ENCODE measurements around the gene CXXC5.
"Not testable (repeated sequence)": the region's sequence is repeated elsewhere in the genome, so short reads cannot be mapped to it uniquely, and the experiment has no call there.

Gene CXXC5

DNA sequence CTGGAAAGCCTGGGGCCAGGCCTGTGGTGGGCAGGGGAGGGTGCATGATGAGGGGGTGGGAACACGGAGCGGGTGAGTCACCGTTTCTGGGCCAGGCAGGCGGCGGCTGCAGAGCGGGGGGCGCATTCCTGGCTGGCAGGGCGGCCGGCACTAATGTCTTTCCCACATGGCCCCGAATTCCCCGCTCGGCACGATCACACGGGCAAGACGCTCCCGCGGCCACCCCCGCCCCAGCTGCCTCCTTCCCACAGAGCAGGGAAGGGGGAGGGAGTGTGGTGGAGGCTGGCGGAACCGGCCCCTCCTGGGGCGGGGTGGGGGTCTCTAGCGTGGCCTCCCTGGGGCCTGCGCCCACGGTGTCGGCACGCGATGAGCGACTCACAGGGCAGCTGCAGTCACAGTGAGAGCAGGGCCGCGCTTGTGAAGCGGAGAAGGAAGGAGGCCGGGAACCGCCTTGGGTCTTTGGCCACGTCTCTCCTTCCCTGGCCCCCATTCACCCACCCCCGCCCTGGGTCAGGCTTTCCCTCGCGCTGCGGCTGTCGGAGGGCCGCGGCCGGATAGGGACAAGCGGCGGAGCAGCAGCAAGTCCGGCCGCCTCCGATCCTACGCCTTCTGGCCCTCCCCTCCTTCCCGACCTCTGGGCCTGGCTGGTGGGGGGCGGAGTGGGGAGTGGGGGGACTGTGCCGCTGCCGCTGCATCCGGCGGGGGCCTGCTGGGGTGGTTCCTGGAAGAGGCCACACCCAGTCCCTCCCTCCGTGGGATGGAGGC is 48.9 kb downstream of the CXXC5 start:
- peak; percentile 29 for DNase-seq

DNA sequence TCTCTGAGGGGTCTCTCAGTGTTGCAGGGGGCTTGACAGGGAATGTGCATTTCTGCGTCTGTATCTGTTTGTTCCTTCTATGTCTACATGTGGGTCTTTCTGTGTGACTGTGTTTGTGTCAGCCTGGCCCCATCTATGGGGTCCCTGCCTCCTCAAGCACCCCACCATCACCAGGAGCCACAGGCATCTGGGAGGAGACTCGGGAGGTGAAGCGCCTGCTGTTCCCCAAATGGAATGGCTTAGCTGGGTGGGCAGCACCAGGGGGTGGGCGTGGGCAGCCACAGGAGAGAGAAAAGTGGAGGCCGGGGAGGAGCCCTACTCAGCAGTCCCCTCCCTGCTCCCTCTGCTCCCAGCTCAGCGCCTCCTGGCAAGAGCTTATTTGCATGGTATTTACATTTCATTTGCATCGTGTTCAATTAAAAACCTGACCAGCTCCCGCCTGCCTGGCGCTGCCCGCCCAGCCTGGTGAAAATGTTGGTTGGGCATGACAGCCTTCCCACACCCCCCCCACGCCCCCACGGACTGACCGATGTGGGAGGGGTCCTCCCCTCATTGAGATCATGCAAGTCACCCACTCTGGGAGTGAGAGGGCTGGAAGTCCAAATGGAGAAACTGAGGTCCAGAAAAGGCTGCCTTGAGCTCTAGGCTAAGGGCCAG is 50.5 kb downstream of the CXXC5 start:
- DNase-seq, result no peak

DNA sequence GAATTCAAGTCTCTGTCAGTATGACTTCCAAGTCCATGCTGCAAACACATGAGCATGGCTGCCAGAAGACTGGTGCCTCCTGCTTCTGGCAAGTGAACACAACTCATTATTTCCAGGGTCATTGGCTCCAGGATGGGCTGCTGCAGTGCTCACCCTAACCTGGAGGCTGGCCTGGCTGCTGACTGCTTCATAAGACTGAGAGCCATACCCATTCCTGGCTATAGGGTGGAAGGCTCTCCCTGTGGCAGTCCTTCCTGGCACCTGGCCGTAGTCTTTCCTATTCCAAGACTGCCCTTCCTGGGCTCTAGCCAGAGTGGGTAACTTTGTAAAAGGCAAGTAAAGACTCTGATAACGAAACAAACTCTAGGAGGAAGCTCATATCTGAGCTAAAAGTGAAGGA is 51.2 kb downstream of the CXXC5 start:
- DNase-seq, result no peak

DNA sequence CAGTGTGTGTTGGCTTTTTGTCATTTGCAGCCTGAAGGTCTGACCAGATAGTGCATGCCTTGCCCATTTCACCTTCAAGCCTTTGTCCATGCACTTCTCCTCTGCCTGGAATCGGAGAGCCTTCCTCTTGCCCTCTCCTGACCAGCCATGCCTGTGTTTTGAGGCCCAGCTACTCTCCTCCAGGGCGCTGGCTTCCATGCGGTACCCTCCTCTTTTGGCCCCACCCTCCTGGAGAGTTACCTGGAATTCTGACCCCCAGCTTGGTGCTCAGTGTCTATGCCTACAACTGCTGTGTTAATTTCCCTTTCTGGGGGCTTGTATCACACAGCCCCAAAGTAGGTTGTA is 52.5 kb downstream of the CXXC5 start:
- no peak for DNase-seq

DNA sequence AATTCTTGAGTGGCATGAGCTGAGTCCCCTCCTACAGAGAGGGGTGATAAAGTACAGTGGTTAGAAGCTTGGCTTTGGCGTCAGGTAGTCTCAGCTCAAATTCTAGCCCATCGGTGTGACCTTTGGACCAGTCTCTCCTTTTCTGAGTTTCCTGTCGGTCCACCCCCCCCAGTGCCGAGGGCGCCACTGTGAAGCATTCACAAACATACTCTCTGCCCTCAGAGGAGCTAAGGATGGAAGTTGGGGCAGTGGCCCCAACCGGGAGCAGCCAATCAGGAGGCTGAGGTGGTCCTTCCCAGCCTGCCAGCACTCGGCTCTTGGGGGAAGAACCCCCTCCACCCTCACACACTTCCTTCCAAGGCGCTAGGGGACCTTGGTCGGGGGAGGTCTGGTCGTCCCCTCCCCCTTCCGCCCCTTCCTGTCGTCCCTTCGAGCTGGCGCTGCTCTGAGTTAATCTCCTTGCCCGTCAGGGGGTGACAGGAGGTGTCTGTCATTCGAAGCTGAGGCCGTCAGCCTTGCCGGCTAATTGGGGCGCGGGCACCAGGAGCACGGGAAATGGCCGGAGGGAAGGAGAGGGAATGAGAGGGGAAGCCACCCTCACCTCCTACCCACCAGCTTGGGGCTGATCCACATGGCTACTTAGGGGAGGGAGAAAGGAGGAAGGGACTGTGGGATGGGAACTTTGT is 53.0 kb downstream of the CXXC5 start:
- no peak for DNase-seq

DNA sequence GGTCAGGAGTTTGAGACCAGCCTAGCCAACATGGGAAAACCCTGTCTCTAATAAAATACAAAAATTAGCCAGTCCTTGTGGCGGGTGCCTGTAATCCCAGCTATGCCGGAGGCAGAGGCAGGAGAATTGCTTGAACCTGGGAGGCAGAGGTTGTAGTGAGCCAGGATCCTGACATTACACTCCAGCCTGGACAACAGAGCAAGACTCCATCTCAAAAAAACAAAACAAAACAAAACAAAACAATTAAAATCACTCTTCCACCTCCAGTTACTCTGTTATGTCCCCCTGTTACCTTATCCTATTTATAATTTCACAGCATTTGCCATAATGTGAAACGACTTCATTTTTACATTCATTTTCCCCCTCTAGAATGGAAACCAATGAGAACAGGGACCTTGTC is 54.4 kb downstream of the CXXC5 start:
- DNase-seq, result no peak

DNA sequence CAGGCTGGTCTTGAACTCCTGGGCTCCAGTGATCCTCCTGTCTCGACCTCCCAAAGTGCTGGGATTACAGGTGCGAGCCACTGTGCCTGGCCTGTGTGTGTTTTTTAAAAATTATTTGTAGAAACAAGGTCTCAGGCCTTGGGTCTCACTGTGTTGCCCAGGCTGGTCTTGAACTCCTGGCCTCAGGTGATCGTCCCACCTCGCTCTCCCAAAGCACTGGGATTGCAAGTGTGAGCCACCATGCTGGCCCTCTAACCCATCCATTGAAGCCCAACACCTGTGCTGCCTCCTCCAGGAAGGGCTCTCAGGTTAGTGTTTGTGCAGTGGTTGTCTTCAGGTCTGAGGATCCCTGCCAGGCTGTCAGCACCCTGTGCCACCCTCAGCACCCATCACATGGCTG is 56.6 kb downstream of the CXXC5 start:
- no peak for DNase-seq

DNA sequence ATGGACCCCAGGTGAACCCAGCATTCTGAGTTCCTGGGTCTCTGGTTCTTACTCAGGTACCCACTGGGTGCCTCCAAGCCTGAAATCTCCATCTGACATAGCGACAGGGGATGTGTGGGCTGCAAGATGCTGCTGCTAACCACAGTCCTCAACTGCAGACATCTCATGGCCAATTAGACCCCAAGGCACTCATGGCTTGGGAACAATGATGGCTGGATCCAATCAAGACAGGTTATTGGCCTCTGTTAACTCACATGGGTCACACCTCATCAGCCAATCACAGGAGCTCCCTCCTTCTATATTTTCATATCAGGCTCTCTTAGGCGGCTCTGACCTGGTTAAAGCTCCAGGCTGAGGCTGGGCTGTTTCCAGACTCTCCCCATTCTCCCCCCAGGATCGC is 57.0 kb downstream of the CXXC5 start:
- no peak for DNase-seq

DNA sequence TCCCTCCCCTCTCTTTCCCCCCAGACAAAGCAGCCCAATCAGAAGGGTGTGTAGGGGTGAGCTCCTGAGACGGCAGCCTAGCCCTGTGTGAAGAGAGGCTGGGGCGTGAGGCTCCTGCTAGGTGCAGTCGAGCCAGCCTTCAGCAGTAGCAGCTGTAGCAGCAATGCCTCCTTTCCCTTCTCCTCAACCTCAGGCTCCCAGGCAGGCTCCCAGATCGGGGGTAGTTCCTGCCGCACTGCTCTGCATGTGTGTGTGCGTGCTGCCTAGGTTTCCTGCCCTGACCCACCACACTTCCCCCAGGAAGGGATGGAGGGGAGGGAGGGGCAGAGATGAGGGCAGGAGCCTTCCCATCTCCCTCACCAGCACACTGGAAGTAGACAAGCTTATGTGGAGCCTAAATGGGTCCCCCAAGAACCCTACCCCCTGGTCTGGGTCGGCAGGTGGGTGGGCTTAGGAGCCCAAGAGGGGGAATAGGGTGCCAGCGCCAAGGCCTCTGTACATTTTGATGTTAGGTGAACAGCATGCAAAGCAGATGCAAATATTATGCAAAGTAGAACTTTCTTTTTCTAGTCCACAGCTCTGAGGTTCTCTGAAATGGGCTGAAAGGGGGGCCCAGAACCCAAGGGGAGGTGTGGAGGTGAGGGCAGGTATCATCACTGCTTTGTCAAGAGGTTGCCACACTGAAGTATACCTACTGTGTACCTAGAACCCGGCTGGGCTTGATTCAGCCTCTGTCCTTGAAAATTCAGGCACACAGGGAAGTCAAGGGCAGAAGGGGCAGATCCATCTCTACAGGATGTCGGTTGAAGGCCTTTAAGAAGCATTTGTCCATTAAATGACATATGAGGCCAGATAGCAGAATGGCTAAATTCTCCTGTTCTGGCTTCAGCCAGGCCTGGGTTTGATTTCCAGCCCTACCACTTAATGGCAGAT is 57.8 kb downstream of the CXXC5 start:
- no peak for DNase-seq

DNA sequence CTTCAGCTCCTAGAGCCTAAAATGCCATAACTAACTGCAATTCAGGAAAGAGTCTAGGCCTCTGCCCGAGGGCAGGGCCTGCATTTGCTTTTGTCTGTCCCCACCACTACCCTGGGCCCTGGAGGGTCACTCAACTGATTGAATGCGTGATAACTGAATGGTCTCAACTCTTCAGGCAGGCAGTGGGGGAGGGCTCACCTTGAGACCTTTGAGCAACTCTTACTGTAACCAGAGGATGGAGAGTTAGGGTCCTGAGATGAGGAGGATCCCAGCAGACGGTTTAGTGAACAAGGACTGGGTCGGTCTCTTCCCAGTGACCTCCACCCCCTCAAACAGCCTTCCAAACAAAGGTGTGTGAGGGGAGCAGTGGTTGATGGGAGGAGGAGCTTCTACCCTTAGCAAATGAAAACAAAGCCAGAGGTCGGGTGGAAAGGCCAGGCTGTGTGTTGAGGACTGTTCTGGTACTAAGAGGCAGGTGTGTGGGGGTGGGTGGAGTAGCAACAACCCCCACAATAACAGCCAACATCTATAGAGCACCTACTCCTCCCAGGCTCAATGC is 59.4 kb downstream of the CXXC5 start:
- no peak for DNase-seq

DNA sequence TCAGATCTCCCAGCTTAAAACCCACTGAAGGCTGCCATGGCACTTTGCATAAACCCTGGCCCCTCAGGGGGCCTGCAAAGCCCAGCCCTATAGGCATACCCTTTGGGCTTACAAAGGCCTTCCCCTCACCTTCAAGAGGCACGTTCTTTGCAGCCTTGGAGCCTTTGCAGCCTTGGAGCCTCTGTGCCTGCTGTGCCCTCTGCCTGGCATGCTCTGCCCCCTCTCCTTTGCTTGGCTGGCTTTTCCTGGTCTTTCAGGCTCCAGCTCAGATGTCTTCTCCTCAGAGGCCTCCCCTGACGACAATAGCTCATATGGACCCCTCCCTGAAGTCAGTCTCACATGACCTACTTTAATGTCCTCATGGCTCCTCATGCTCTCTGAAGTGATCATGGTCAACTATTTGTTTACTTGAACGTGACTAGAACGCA is 60.3 kb downstream of the CXXC5 start:
- DNase-seq, result no peak

DNA sequence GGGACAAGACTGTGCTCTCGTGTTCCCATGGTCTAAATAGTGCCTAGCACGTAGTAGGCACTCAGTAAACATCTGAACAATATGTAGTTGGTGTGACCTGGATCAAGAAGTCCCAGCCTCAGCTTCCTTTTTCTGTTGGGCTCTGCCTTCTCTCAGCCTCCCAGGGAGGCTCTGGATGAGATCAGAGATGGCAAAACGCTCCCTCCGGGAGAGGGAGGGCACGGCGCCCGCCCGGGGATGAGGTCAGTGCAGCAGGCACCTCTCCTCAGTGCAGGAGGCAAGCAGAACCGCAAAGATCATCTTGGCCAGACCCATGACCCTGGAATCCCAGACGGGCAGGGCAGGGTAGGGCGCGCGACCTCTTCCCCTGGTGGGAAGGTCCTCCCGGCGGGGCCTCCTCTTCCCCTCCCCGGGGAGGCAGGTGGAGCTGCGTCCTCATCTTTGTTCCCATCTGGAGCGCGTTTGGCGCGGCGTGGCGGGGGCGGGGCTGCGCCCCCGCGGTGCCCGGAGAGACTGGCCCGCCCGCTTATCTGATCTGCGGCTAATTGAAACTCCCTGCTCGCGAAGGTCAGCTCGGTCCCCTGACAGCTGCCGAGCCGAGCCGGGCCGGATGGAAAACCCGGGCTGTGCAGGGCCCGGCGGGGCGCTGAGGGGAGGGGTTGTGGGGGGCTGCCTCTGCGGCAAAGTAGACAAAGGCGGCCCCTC is 60.9 kb downstream of the CXXC5 start:
- no peak for DNase-seq

DNA sequence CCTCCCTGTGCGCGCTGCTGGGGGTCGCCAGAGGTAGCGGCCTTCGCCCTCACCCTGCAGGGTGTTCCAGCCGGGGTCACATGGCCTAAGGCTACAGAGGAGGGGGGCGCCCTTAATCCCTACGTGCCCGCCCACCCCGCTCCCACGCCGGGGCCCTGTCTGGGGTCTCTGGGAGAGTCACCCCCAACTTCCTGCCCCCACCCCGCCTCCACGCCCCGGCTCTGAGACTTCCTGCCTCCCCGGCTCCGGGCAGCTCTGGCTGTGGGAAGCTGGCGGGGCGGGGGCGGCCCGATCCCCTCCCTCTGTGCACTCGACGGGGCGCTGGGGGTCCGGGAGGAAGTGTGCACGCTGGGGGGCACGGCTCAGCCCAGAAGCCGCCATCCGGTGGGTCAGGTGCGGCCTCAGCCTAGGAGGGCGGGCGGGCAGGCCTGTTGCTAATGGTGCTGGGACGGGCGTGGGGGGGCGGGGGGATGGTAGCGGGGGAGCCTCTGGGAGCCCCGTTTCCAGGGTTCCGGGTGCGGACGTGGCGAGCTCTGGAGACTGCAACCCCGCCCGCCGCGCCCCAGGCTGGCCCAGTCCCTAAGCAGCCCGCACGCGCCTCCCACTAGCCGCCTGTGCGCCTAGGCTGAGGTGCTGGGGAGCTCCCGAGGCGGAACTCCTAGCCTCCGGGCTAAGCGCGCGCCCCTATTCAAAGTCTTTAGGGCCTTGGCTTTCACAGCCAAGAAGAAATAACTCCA is 61.6 kb downstream of the CXXC5 start:
- DNase-seq, result peak; percentile 15

DNA sequence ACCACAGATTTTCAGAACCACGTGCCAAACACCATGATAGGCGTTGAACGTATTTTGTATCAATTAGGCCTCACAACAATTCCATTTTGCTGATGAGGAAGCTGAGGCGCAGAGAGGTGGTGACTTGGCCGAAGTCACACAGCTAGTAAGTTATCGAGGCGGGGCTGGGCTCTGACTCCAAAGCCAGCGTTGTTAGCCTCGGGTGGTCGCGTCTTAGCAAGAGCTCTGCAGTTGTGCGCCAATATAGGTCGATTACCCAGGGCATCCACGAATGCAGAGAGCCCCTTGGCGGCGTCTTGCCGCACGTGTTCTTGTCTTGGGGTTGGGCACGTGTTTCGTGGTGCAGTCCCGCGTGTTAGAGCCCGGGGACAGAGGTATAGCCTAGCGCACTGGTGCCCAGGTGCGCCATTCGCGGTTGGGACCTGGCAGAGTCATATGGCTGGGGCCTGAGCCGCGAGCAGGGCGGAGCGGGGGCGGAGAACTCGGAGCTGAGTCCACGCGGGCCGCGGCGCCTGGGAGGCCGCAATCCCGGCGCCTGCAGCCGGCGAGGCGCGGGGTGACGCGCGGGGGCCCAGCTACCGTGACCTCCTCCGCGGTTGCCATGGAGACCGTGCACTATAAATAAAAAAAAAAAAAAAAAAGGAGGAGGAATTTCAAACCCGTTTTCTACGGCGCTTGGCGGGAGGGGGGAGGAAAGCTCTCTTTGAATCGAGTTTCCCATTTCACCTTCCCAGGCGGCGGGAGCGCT is 62.3 kb downstream of the CXXC5 start:
- DNase-seq, result peak; percentile 62

DNA sequence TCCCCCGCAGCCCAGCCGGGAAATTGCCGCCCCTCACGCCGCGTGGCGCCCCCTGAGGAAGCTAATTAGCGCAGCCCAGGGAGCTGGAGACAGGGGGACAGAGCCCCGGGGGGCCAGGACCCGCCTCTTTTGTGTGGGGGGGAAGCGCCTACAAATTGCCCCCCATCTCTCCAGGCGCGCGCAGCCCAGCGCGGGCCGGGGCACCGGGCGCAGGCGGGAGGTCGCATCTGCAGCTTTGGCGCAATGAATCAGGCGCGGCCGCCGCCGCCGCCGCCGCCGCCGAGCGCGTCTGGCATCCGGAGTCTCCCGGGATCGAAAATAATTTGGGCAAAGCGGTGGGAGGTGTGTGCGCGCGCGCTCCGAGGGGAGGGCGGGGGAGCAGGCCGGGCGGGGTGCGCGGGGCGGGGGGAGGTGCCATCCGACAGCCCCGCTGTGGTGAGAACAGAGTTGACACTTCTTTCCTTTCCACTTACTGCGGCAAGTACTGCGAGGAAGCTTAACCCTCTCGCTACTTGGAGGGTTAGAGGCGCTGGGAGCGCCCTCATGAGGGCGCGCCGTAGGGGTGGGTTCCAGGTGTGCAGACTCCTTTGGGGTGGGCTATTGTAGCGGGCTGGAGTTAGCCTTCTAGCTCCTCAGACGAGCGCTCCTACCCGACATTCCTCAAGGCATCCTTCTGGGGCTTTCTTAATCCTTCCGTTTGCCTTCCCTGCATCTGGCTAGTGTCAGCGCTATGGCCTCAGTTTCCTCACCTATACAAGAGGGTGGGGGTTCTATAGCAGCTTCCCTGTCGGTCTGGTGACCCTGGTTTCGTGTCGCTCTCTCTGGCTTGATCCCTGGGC is 63.1 kb downstream of the CXXC5 start:
- DNase-seq, result peak; percentile 62

DNA sequence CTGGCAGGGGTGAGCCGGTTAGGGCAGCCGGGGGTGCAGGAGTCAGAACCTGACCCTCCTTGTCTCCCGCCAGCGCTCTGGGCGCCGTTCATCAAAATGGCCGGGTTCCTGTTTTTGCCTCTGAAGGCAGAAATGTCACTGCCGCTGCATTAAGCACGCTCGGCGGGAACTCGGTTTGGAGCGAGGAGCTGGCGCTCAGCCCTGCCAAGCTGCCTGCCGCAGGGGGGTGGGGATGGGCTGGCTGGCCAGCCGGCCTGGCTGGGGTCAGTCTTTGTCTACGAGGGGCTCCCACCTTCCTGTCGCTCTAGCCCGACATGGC is 63.7 kb downstream of the CXXC5 start:
- peak; percentile 11 for DNase-seq

DNA sequence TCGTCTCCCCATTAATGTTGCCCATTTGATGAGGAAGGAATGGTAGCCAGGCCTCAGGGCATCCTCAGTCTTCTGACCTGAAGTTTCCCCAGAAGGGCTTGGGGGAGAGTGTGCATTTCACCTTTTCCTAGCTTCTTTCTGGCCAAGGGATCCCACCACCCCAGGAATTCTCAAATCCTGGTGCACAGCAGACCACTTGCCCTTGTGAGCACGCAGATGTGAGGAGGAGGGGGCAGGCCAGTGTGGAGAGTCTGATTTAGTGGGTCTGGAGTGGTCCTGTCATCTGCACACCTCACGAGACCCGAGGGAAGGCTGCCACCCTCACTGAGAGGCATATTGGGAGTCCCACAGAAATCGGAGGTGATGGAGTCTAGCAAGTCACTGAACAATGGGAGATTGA is 64.3 kb downstream of the CXXC5 start:
- DNase-seq, result no peak

DNA sequence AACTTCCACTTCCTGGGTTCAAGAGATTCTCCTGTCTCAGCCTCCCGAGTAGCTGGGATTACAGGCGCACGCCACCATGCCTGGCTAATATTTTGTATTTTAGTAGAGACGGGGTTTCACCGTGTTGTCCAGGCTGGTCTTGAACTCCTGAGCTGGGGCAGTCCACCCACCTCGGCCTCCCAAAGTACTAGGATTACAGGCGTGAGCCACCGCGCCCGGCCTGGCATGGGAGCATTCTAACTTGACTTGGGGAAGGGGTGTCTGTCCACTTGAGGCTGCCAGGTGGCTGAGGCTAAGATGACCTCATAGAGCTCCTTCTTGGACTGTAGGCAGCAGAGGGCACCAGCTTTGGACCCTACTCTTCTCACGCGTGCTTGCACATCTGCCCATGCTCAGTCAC is 65.7 kb downstream of the CXXC5 start:
- not testable (repeated sequence) for DNase-seq

DNA sequence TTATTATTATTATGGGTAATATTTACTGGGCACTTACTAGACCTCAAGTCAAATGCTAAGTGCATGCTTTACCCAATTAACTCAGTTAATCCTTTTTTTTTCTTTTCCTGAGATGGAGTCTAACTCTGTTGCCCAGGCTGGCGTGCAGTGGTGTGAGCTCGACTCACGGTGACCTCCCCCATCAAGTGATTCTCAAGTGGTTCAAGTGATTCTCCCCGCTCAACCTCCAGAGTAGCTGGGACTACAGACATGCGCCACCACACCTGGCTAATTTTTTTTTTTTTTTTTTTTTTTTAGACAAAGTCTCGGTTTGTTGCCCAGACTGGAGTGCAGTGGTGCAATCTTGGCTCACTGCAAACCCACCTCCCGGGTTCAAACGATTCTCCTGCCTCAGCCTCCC is 69.1 kb downstream of the CXXC5 start:
- DNase-seq, result no peak

DNA sequence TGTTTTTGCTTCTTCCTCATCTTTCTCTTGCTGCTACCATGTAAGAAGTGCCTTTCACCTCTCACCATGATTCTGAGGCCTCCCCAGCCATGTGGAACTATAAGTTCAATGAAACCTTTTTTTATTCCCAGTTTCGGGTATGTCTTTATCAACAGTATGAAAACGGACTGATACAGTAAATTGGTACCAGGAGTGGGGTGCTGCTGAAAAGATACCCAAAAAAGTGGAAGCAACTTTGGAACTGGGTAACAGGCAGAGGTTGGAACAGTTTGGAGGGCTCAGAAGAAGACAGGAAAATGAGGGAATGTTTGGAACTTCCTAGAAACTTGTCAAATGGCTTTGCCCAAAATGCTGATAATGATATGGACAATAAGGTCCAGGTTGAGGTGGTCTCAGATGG is 70.3 kb downstream of the CXXC5 start:
- not testable (repeated sequence) for DNase-seq
